DOHH2 (cell line): ENCODE data around the gene RGS7.
"Not testable (repeated sequence)": the region's sequence is repeated elsewhere in the genome, so short reads cannot be mapped to it uniquely, and the experiment has no call there.

Experiments
- H3F3A ChIP-seq: fragments of 200-600 bp; sonication (generic), shearing (Covaris generic); 2 replicates; pipeline ENCODE4 v1.6.0; 2016; ENCODE audit warnings: antibody characterized with exemption, mild to moderate bottlenecking; ENCODE audit not compliant: control insufficient read depth, insufficient read depth
- H3K27ac ChIP-seq: fragments of 200-600 bp; sonication (generic); 2 replicates; pipeline ENCODE4 v1.5.1; 2014; ENCODE audit warnings: low read depth, mild to moderate bottlenecking, low read length, moderate library complexity
- H3K27me3 ChIP-seq: fragments of 200-600 bp; sonication (generic); 2 replicates; pipeline ENCODE4 v1.6.1; 2014; ENCODE audit warnings: mild to moderate bottlenecking, low read length, mixed read lengths; ENCODE audit not compliant: control insufficient read depth
- H3K36me3 ChIP-seq: fragments of 200-600 bp; sonication (generic); 2 replicates; pipeline ENCODE4 v1.6.1; 2014; ENCODE audit warnings: mild to moderate bottlenecking, low read length, moderate library complexity, mixed read lengths; ENCODE audit not compliant: control insufficient read depth
- H3K4me1 ChIP-seq: fragments of 200-600 bp; sonication (generic); 2 replicates; pipeline ENCODE4 v1.6.1; 2014; ENCODE audit warnings: mild to moderate bottlenecking, low read length, mixed read lengths; ENCODE audit not compliant: control insufficient read depth
- H3K4me2 ChIP-seq: fragments of 200-600 bp; sonication (generic); 2 replicates; pipeline ENCODE4 v1.6.0; 2014; ENCODE audit warnings: mild to moderate bottlenecking, low read length, moderate library complexity
- H3K4me3 ChIP-seq: fragments of 200-600 bp; sonication (generic); 2 replicates; pipeline ENCODE4 v1.5.1; 2014; ENCODE audit warnings: mild to moderate bottlenecking, low read length, mixed read lengths
- H3K79me2 ChIP-seq: fragments of 200-600 bp; sonication (generic); 2 replicates; pipeline ENCODE4 v1.6.1; 2014; ENCODE audit warnings: mild to moderate bottlenecking, low read length, mixed read lengths; ENCODE audit not compliant: control insufficient read depth
- H3K9me2 ChIP-seq: fragments of 200-600 bp; sonication (generic); replicated peaks from 2 replicates; pipeline ENCODE4 v1.6.1; 2014; ENCODE audit warnings: mild to moderate bottlenecking, low read length, mixed read lengths; ENCODE audit not compliant: control insufficient read depth
- H3K9me3 ChIP-seq: fragments of 200-600 bp; sonication (generic); 2 replicates; pipeline ENCODE4 v1.6.1; 2014; ENCODE audit warnings: antibody characterized with exemption, low read length, mixed read lengths; ENCODE audit not compliant: control insufficient read depth, insufficient read depth
- H4K20me1 ChIP-seq: fragments of 200-600 bp; sonication (generic); 2 replicates; pipeline ENCODE4 v1.6.0; 2014; ENCODE audit warnings: low read depth, mild to moderate bottlenecking, antibody characterized with exemption, low read length, moderate library complexity; ENCODE audit not compliant: control insufficient read depth, insufficient read depth
- CTCF ChIP-seq: fragments of 200-600 bp; sonication (generic); IDR thresholded peaks from one replicate; pipeline ENCODE4 v1.5.1; 2014; ENCODE audit warnings: antibody characterized with exemption, mild to moderate bottlenecking, low read depth, low read length; ENCODE audit not compliant: poor library complexity, severe bottlenecking
- EZH2phosphoT487 ChIP-seq: fragments of 200-600 bp; sonication (generic); IDR thresholded peaks from 2 replicates; pipeline ENCODE4 v1.6.1; 2017; ENCODE audit warnings: borderline replicate concordance, mild to moderate bottlenecking, antibody characterized with exemption, low read length, moderate library complexity, mixed read lengths

Gene RGS7

DNA sequence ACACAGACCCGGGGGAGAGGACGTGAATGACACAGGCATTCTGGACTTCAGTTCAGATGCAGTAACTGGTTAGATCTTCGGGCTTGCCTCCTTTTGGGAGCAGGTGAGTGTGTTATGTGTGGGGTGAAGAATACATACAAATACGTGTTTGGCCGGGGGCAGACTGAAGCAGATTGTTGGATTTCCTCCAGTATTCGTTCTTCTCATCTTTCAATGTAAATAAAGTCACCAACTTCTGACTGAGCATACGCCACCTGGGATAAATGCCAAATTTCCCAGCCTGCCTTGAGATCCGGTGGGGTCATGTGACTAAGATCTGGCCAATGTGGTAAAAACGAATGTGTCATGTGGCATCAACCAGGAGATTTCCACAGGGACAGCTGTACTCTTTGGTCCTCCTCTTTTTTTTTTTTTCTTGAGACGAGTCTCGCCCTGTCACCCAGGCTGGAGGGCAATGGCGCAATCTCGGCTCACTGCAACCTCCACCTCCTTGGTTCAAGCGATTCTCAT is 189.8 kb downstream of the RGS7 start:
- no peak for TF ChIP-seq EZH2phosphoT487
- TF ChIP-seq CTCF: no peak
- no peaks in the 10 kb centered on the region for H3K9me2 ChIP-seq
- H3K4me2 ChIP-seq: no peak overlapping the region
- H3K79me2 ChIP-seq: no peaks in the 10 kb centered on the region
- H3K4me3 ChIP-seq: no peak overlapping the region
- H3K36me3 ChIP-seq: no peaks in the 10 kb centered on the region
- H3K4me1 ChIP-seq: no peaks in the 10 kb centered on the region
- H3K27me3 ChIP-seq: no peaks in the 10 kb centered on the region
- no peak overlapping the region for H3K27ac ChIP-seq
- H4K20me1 ChIP-seq: no peaks in the 10 kb centered on the region
- no peaks in the 10 kb centered on the region for H3K9me3 ChIP-seq
- no peaks in the 10 kb centered on the region for H3F3A ChIP-seq

GRCh38 chr1:241166625-241167024 is 190.4 kb downstream of the RGS7 start:
- H3K27ac ChIP-seq: no peak overlapping the region
- H3K27me3 ChIP-seq: no peaks in the 10 kb centered on the region

DNA sequence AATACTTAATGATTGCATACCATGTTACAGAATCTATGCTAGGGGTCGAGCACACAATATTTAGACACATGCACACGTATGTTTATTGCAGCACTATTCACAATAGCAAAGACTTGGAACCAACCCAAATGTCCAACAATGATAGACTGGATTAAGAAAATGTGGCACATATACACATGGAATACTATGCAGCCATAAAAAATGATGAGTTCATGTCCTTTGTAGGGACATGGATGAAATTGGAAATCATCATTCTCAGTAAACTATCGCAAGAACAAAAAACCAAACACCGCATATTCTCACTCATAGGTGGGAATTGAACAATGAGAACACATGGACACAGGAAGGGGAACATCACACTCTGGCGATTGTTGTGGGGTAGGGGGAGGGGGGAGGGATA is 191.7 kb downstream of the RGS7 start:
- H3K9me3 ChIP-seq, H3F3A ChIP-seq, H4K20me1 ChIP-seq, H3K4me3 ChIP-seq, H3K79me2 ChIP-seq, H3K4me2 ChIP-seq, H3K4me1 ChIP-seq, H3K27me3 ChIP-seq, H3K27ac ChIP-seq, H3K36me3 ChIP-seq, H3K9me2 ChIP-seq: not testable (repeated sequence)

More at GRCh38 chr1:241166625-241167024, 190.4 kb downstream of the RGS7 start:
- Histone ChIP-seq H3K79me2 (no peaks in the 10 kb centered on the region), H3K9me2 (no peaks in the 10 kb centered on the region), H3K4me1 (no peaks in the 10 kb centered on the region), H3K4me2 (no peak overlapping the region), H3K9me3 (no peaks in the 10 kb centered on the region), H3K36me3 (no peaks in the 10 kb centered on the region), H3K4me3 (no peak overlapping the region), H4K20me1 (no peaks in the 10 kb centered on the region), H3F3A (no peaks in the 10 kb centered on the region)
- no peak for TF ChIP-seq EZH2phosphoT487
- TF ChIP-seq CTCF: no peak

- Histone ChIP-seq H3K9me2 (no peaks in the 10 kb centered on the region), H3K9me3 (no peaks in the 10 kb centered on the region), H3K4me3 (no peak overlapping the region), H4K20me1 (no peaks in the 10 kb centered on the region), H3F3A (no peaks in the 10 kb centered on the region), H3K36me3 (no peaks in the 10 kb centered on the region), H3K27ac (no peak overlapping the region), H3K4me1 (no peaks in the 10 kb centered on the region), H3K4me2 (no peak overlapping the region), H3K27me3 (no peaks in the 10 kb centered on the region), H3K79me2 (no peaks in the 10 kb centered on the region)
- no peak for TF ChIP-seq CTCF
- TF ChIP-seq EZH2phosphoT487: no peak
Observed at GRCh38 chr1:241163363-241163762, 193.6 kb downstream of the RGS7 start.
